Rectal smooth muscle tissue (tissue), 1 donor: ENCODE results near the gene NEK10.

Source experiments
- H3K27ac ChIP-seq: one replicate; pipeline ENCODE4 v1.7.0; 2013; ENCODE audit warnings: low read depth, low read length, inconsistent platforms
- H3K27me3 ChIP-seq: one replicate; pipeline ENCODE4 v1.7.0; 2013; ENCODE audit warnings: low read length; ENCODE audit not compliant: control insufficient read depth, insufficient read depth
- H3K36me3 ChIP-seq: one replicate; pipeline ENCODE4 v1.7.0; 2013; ENCODE audit warnings: low read length; ENCODE audit not compliant: control insufficient read depth, insufficient read depth
- H3K4me1 ChIP-seq: one replicate; pipeline ENCODE4 v1.7.0; 2013; ENCODE audit warnings: low read length; ENCODE audit not compliant: control insufficient read depth, insufficient read depth
- H3K4me3 ChIP-seq: one replicate; pipeline ENCODE4 v1.7.0; 2013; ENCODE audit warnings: low read length
- H3K9ac ChIP-seq: one replicate; pipeline ENCODE4 v1.7.0; 2013; ENCODE audit warnings: low read length

Gene NEK10

GRCh38 chr3:27202959-27203358, 166.2 kb downstream of the NEK10 start:
- no peaks in the 10 kb centered on the region for H3K36me3 ChIP-seq
- no peaks in the 10 kb centered on the region for H3K27me3 ChIP-seq
- no peak overlapping the region for H3K4me3 ChIP-seq
- H3K4me1 ChIP-seq, result no peaks in the 10 kb centered on the region
- no peak overlapping the region for H3K27ac ChIP-seq
- no peak overlapping the region for H3K9ac ChIP-seq

- no peaks in the 10 kb centered on the region for H3K4me1 ChIP-seq
- no peak overlapping the region for H3K4me3 ChIP-seq
- no peaks in the 10 kb centered on the region for H3K36me3 ChIP-seq
- no peaks in the 10 kb centered on the region for H3K27me3 ChIP-seq
- no peak overlapping the region for H3K27ac ChIP-seq
- H3K9ac ChIP-seq, result no peak overlapping the region
Measured at GRCh38 chr3:27201492-27201891, 167.7 kb downstream of the NEK10 start.

- Histone ChIP-seq H3K27me3 (no peaks in the 10 kb centered on the region), H3K4me3 (no peak overlapping the region), H3K36me3 (no peaks in the 10 kb centered on the region), H3K27ac (no peak overlapping the region), H3K4me1 (no peaks in the 10 kb centered on the region), H3K9ac (no peak overlapping the region)
Measured at GRCh38 chr3:27200721-27201489, 168.3 kb downstream of the NEK10 start.

GRCh38 chr3:27194861-27195483, 174.2 kb downstream of the NEK10 start:
- Histone ChIP-seq H3K27ac (no peak overlapping the region), H3K4me1 (no peaks in the 10 kb centered on the region), H3K27me3 (no peaks in the 10 kb centered on the region), H3K4me3 (no peak overlapping the region), H3K36me3 (no peaks in the 10 kb centered on the region), H3K9ac (no peak overlapping the region)

- Histone ChIP-seq H3K4me1 (no peaks in the 10 kb centered on the region), H3K4me3 (no peak overlapping the region), H3K36me3 (no peaks in the 10 kb centered on the region), H3K27me3 (no peaks in the 10 kb centered on the region), H3K27ac (no peak overlapping the region), H3K9ac (no peak overlapping the region)
Measured at GRCh38 chr3:27193056-27193455, 176.1 kb downstream of the NEK10 start.

GRCh38 chr3:27186013-27186412, 183.2 kb downstream of the NEK10 start:
- Histone ChIP-seq H3K27me3 (no peaks in the 10 kb centered on the region), H3K36me3 (no peaks in the 10 kb centered on the region), H3K27ac (no peak overlapping the region), H3K4me3 (no peak overlapping the region), H3K4me1 (no peaks in the 10 kb centered on the region), H3K9ac (no peak overlapping the region)

GRCh38 chr3:27185231-27185989, 183.8 kb downstream of the NEK10 start:
- Histone ChIP-seq H3K4me1 (no peaks in the 10 kb centered on the region), H3K27me3 (no peaks in the 10 kb centered on the region), H3K4me3 (no peak overlapping the region), H3K9ac (no peak overlapping the region), H3K36me3 (no peaks in the 10 kb centered on the region), H3K27ac (no peak overlapping the region)

GRCh38 chr3:27184261-27184660, 184.9 kb downstream of the NEK10 start:
- no peak overlapping the region for H3K27ac ChIP-seq
- no peaks in the 10 kb centered on the region for H3K4me1 ChIP-seq
- H3K9ac ChIP-seq, result no peak overlapping the region
- H3K27me3 ChIP-seq, result no peaks in the 10 kb centered on the region
- no peak overlapping the region for H3K4me3 ChIP-seq
- no peaks in the 10 kb centered on the region for H3K36me3 ChIP-seq

GRCh38 chr3:27176256-27176655, 192.9 kb downstream of the NEK10 start:
- H3K9ac ChIP-seq, result no peak overlapping the region
- no peak overlapping the region for H3K27ac ChIP-seq
- H3K4me1 ChIP-seq, result no peaks in the 10 kb centered on the region
- no peak overlapping the region for H3K4me3 ChIP-seq
- H3K36me3 ChIP-seq, result no peaks in the 10 kb centered on the region
- H3K27me3 ChIP-seq, result no peaks in the 10 kb centered on the region

GRCh38 chr3:27174530-27174929, 194.7 kb downstream of the NEK10 start:
- Histone ChIP-seq H3K36me3 (no peaks in the 10 kb centered on the region), H3K9ac (no peak overlapping the region), H3K4me3 (no peak overlapping the region), H3K27ac (no peak overlapping the region), H3K27me3 (no peaks in the 10 kb centered on the region), H3K4me1 (no peaks in the 10 kb centered on the region)

GRCh38 chr3:27171113-27171512, 198.1 kb downstream of the NEK10 start:
- H3K27ac ChIP-seq, result no peak overlapping the region
- H3K4me3 ChIP-seq, result no peak overlapping the region
- H3K9ac ChIP-seq, result no peak overlapping the region
- H3K36me3 ChIP-seq, result no peaks in the 10 kb centered on the region
- H3K4me1 ChIP-seq, result no peaks in the 10 kb centered on the region
- H3K27me3 ChIP-seq, result no peaks in the 10 kb centered on the region

GRCh38 chr3:27166888-27167287, 202.3 kb downstream of the NEK10 start:
- H3K4me3 ChIP-seq, result no peak overlapping the region
- no peak overlapping the region for H3K27ac ChIP-seq
- H3K36me3 ChIP-seq, result no peaks in the 10 kb centered on the region
- no peaks in the 10 kb centered on the region for H3K27me3 ChIP-seq
- H3K4me1 ChIP-seq, result no peaks in the 10 kb centered on the region
- H3K9ac ChIP-seq, result no peak overlapping the region
